MM.1S (cell line): Measurements from ENCODE around the gene CDH12.

Experiments
- DNase-seq: peaks from one replicate; pipeline ENCODE4 v3.0.0-alpha.2; 2015
- H2AFZ ChIP-seq: fragments of 300-600 bp; sonication (generic); 2 replicates; pipeline ENCODE4 v1.6.0; 2016; ENCODE audit warnings: antibody characterized with exemption, low read length
- H3F3A ChIP-seq: fragments of 300-600 bp; sonication (generic); 2 replicates; pipeline ENCODE4 v1.6.1; 2016; ENCODE audit warnings: mild to moderate bottlenecking, antibody characterized with exemption, low read length, moderate library complexity, mixed read lengths; ENCODE audit not compliant: insufficient read depth
- H3K27ac ChIP-seq: fragments of 300-600 bp; sonication (generic); 2 replicates; pipeline ENCODE4 v1.5.1; 2016; ENCODE audit warnings: mild to moderate bottlenecking, low read length
- H3K27me3 ChIP-seq: fragments of 300-600 bp; sonication (generic); replicated peaks from 2 replicates; pipeline ENCODE4 v1.6.0; 2016; ENCODE audit warnings: low read length; ENCODE audit not compliant: insufficient read depth
- H3K36me3 ChIP-seq: fragments of 300-600 bp; sonication (generic); replicated peaks from 2 replicates; pipeline ENCODE4 v1.6.1; 2016; ENCODE audit warnings: mild to moderate bottlenecking, low read length, mixed read lengths; ENCODE audit not compliant: insufficient read depth
- H3K4me1 ChIP-seq: fragments of 300-600 bp; sonication (generic); 2 replicates; pipeline ENCODE4 v1.6.1; 2016; ENCODE audit warnings: low read length, mixed read lengths
- H3K4me2 ChIP-seq: fragments of 300-600 bp; sonication (generic); 2 replicates; pipeline ENCODE4 v1.6.0; 2016; ENCODE audit warnings: low read depth, low read length
- H3K4me3 ChIP-seq: fragments of 300-600 bp; sonication (generic); 2 replicates; pipeline ENCODE4 v1.5.1; 2016; ENCODE audit warnings: low read length, mixed read lengths
- H3K79me2 ChIP-seq: fragments of 300-600 bp; sonication (generic); 2 replicates; pipeline ENCODE4 v1.6.1; 2016; ENCODE audit warnings: mixed run types, low read length, mixed read lengths
- H3K9ac ChIP-seq: fragments of 300-600 bp; sonication (generic); 2 replicates; pipeline ENCODE4 v1.6.1; 2016; ENCODE audit warnings: low read length, mixed read lengths
- H3K9me2 ChIP-seq: fragments of 300-600 bp; sonication (generic); replicated peaks from 2 replicates; pipeline ENCODE4 v1.6.1; 2016; ENCODE audit warnings: mild to moderate bottlenecking, low read length, mixed read lengths; ENCODE audit not compliant: insufficient read depth
- H3K9me3 ChIP-seq: fragments of 300-600 bp; sonication (generic); replicated peaks from 2 replicates; pipeline ENCODE4 v1.6.1; 2016; ENCODE audit warnings: mild to moderate bottlenecking, low read length, mixed read lengths; ENCODE audit not compliant: insufficient read depth
- H4K20me1 ChIP-seq: fragments of 300-600 bp; sonication (generic); 2 replicates; pipeline ENCODE4 v1.6.1; 2016; ENCODE audit warnings: mild to moderate bottlenecking, low read length, moderate library complexity, mixed read lengths; ENCODE audit not compliant: insufficient read depth
- EZH2 ChIP-seq: fragments of 300-600 bp; sonication (generic); optimal IDR thresholded peaks from 2 replicates; pipeline ENCODE3; 2017; ENCODE audit warnings: low read depth, mild to moderate bottlenecking, antibody characterized with exemption, low read length, mixed read lengths
- EZH2phosphoT487 ChIP-seq: fragments of 300-600 bp; sonication (generic); IDR thresholded peaks from 2 replicates; pipeline ENCODE4 v1.6.1; 2018; ENCODE audit warnings: antibody characterized with exemption, low read length
- TF ChIP-seq, protein P1 (sequence below): fragments of 300-600 bp; sonication (generic); IDR thresholded peaks from 2 replicates; pipeline ENCODE4 v1.5.1; 2016; ENCODE audit warnings: antibody characterized with exemption, low read length, mixed read lengths

Gene CDH12

DNA sequence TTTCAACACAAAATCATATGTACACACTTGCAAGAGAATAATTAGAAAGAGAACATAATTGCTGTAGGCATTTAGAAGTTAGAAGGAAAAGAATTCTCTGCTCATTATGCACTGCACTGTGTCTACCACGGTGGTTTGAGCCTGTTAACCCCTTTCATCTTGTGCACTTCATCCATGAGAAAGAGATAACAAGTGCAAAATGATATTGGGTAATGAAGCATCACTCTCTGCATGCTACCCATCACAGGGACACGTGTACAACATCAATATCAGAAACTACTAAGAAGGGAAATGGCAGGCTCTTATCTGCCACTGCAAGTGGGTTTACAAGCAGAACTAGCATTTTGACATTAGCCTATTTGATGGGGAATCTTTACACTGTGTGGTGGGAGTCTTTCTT, 202.6 kb downstream of the CDH12 start:
- H3K36me3 ChIP-seq = no peaks in the 10 kb centered on the region
- TF ChIP-seq EZH2phosphoT487 (no peak), EZH2 (no peak)
- TF ChIP-seq, protein P1, sequence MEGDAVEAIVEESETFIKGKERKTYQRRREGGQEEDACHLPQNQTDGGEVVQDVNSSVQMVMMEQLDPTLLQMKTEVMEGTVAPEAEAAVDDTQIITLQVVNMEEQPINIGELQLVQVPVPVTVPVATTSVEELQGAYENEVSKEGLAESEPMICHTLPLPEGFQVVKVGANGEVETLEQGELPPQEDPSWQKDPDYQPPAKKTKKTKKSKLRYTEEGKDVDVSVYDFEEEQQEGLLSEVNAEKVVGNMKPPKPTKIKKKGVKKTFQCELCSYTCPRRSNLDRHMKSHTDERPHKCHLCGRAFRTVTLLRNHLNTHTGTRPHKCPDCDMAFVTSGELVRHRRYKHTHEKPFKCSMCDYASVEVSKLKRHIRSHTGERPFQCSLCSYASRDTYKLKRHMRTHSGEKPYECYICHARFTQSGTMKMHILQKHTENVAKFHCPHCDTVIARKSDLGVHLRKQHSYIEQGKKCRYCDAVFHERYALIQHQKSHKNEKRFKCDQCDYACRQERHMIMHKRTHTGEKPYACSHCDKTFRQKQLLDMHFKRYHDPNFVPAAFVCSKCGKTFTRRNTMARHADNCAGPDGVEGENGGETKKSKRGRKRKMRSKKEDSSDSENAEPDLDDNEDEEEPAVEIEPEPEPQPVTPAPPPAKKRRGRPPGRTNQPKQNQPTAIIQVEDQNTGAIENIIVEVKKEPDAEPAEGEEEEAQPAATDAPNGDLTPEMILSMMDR = no peak
- H3K4me2 ChIP-seq = no peak overlapping the region
- no peaks in the 10 kb centered on the region for H3K9me3 ChIP-seq
- H3K27ac ChIP-seq = no peak overlapping the region
- no peaks in the 10 kb centered on the region for H3K27me3 ChIP-seq
- H3K9me2 ChIP-seq = no peaks in the 10 kb centered on the region
- no peaks in the 10 kb centered on the region for H3K4me1 ChIP-seq
- no peak overlapping the region for H2AFZ ChIP-seq
- no peak for DNase-seq
- no peak overlapping the region for H3K4me3 ChIP-seq
- H3K9ac ChIP-seq = no peak overlapping the region
- no peaks in the 10 kb centered on the region for H4K20me1 ChIP-seq
- no peaks in the 10 kb centered on the region for H3F3A ChIP-seq
- H3K79me2 ChIP-seq = no peaks in the 10 kb centered on the region

DNA sequence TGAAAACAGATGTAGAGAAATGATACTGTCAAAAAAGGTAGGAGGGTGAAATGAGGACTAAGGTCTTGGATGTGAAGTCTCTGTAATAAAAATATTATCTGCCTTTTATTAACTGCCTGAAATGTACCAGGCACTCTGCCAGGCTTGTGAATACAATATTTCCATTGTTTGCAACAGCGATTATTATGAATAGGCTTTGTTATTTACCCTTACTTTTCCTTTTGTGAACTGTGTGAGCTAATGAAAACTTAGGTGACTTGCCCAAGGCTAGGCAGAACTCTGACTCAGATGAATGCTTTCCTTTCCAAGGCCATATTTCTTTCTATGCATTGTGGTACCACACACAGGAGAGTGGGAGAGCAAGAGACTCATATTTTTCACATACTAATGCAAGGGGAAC, 204.1 kb downstream of the CDH12 start:
- H3K9me2 ChIP-seq = no peaks in the 10 kb centered on the region
- H4K20me1 ChIP-seq = no peaks in the 10 kb centered on the region
- H3K27me3 ChIP-seq = no peaks in the 10 kb centered on the region
- TF ChIP-seq EZH2phosphoT487 = no peak
- TF ChIP-seq, protein P1 = no peak
- H3F3A ChIP-seq = no peaks in the 10 kb centered on the region
- H3K36me3 ChIP-seq = no peaks in the 10 kb centered on the region
- H3K4me1 ChIP-seq = no peaks in the 10 kb centered on the region
- H3K27ac ChIP-seq = no peak overlapping the region
- no peak for DNase-seq
- H2AFZ ChIP-seq = no peak overlapping the region
- no peaks in the 10 kb centered on the region for H3K79me2 ChIP-seq
- H3K9ac ChIP-seq = no peak overlapping the region
- H3K4me3 ChIP-seq = no peak overlapping the region
- no peak overlapping the region for H3K4me2 ChIP-seq
- H3K9me3 ChIP-seq = no peaks in the 10 kb centered on the region

DNA sequence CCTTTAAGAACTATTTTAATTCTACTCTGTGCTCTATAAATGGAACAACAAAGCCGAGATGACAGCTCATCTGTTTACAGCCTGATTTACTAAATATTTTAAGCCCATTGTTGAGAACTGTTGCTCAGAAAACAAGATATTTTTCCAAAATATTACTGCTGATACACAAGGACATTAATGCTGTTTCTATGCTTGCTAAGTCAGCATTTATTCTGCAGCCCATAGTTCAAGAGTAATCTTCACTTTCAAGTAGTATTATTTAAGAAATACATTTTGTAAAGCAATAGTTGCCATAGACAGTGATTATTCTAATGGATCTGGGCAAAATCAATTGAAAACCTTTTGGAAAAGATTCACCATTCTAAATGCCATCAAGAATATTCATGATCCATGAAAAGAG, 208.3 kb downstream of the CDH12 start:
- Histone ChIP-seq H2AFZ (no peak overlapping the region), H3K4me3 (no peak overlapping the region), H3K9me3 (no peaks in the 10 kb centered on the region), H3F3A (no peaks in the 10 kb centered on the region), H3K27me3 (no peaks in the 10 kb centered on the region), H3K36me3 (no peaks in the 10 kb centered on the region), H4K20me1 (no peaks in the 10 kb centered on the region), H3K9ac (no peak overlapping the region), H3K4me1 (no peaks in the 10 kb centered on the region), H3K9me2 (no peaks in the 10 kb centered on the region), H3K4me2 (no peak overlapping the region), H3K79me2 (no peaks in the 10 kb centered on the region), H3K27ac (no peak overlapping the region)
- TF ChIP-seq EZH2phosphoT487 (no peak), EZH2 (no peak)
- TF ChIP-seq, protein P1 = no peak
- no peak for DNase-seq
